DMS153 treated with DMSO at 0.1 percent for 48 hours (cell line): Measurements from ENCODE around the gene MMD.
"Not testable (repeated sequence)": the region's sequence is repeated elsewhere in the genome, so short reads cannot be mapped to it uniquely, and the experiment has no call there.

Source experiments
- DNase-seq: peaks from one replicate; lab custom pipeline; 2025; ENCODE audit not compliant: unreplicated experiment; lab: John Stamatoyannopoulos, UW

Gene MMD

DNA sequence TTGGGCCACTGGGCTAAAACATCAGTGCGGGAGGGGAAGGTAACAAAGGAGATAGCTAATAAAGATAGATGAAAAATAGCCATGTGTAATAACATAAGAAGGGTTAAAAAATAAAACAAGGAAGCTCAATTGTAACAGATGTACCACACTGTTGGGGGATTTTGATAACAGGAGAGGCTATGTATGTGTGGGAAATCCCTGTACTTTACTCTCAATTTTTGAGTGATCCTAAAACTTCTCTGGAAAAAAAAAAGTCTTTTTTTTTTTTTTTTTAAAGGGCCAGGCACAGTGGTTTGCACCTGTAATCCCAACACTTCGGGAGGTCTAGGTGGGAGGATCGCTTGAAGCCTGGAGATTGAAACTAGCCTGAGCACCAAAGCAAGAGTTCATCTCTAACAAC, 1.9 kb upstream of the MMD start:
- no peak for DNase-seq

DNA sequence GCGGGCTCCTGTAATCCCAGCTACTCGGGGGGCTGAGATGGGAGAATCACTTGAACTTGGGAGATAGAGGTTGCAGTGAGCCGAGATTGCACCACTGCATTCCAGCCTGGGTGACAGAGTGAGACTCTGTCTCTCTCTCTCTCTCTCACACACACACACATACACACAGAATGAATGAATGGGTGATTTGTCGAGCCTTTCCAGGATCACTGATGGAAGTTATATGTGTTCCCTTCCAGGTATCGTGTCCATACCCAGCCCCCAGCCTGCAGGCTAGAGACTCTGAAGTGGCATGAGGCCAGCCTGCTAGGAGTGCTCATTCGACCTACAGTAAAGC, 1.2 kb upstream of the MMD start:
- DNase-seq, result not testable (repeated sequence)

DNA sequence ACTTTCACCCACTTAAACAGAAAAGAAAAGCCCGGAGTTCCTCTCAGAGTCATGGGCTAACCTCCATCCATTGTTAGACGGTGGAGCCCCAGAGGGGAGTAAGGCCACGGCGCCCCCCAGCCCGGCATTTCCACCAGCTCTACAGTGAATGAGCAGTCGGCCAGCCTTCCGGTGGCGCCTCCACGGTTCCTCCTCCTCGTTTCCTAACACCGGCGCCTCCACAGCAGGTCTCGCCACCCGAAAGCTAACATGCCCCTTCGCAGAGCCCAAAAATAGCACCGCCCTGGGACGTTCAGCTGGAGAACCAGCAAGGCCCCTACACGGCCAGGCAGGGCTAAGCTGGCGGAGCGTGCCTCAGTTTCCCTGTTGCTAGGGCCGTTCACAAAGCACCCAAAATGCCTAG, 858 bp downstream of the MMD start:
- DNase-seq, result peak; percentile 10

DNA sequence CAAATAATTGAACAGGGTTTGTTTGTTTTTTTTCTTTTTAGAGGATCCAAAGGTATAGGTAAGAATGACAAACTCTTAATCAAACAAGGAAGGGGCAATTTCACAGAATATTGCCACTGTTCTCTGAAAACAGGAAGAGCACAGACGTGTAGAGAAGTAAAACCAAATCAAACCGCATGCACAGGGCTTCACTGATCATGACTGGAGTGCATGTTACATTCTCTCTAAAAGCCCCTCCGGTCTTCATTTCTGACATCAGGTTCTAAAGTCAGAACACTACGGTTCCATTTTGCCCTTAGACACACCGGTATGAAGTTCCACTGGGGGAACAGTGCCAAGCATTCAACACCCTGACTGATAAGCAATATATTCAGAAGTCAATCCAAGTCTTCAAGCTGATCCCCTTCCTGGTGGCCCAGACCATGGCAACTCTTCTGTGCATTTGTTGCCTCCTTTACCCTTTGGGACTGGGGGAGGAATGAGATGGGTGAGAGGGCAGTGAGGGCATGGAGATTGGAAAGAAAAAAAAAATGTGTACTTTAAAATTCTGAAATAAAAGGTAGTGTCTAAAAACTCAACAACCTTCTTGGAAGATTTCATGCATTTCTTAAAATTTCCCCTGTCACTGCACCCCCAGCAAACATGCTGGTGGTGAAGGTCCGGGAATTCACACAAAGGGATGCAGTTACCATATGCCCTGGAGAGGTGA, 1.4 kb downstream of the MMD start:
- no peak for DNase-seq

DNA sequence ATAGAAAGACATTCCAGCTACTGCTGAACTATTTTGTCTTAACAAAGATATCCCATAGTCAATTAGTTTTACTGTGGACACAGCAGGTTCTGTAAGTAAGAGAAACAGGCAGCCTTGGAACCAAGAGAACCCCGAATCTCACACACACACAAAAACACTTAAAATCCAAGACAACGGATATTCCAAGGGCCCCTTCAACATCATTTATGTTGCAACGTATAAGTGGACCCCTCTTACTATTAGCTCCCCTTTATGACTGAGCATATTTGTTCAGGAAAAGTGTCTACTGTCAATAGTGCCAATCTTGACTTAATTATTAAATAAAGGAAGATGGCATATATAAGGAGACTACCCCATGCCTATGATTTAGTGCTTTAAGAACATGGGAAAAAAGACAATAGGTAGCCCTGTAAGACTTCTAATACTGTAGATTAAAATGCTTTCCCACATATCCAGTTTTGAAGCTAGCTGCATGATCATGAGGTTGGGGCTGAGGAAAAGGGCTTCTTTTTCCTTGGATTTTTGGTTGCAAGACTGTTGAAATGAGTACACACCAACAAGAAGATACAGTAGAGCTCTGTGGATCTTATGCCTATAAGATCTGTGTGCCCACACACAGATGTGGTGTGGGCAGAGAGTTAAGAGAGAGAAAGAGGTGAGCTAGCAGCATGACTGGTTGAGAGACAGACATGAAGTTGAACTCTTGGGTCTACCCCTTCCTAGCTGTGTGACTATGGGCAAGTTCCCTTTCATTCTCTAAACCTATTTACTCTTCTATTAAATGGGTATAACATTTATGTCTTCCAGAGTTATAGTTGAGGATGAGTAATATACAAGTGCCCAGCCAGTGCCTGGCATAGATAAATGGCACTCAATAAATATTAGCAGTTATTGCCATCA, 3.0 kb downstream of the MMD start:
- no peak for DNase-seq

DNA sequence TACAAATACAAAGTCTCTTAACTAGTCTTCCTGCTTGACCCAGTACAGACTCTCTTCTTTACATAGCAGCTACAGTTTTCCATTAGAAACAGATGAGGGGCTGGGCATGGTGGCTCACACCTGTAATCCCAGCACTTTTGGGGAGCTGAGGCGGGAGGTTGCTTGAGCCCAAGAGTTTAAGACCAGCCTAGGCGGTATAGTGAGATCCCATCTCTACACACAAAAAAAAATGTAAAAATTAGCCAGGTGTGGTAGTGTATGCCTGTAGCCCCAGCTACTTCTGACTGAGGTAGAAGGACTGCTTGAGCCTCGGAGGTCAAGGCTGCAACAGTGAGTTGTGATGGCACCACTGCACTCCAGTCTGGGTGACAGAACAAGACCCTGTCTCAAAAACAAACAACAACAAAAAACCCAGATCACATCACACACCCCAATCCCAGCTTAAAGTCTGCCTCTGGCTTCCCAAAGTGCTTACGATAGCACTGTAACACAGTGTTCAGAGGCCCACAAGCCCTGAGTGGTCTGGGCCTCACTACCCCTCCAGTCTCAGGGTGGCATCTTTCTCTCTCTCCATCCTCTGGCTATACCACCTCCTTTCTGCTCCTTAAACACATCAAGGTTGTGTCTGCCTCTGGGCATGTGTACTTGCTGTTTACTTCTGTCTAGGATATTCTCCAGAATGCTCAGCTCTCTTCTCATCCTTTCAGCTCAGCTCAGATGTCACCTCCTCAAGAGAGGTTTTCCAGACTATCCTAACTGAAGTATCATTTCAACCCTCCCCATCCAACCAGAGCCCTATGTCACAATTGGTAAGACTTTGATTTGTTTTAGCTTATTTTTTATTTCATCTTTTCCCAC, 4.0 kb downstream of the MMD start:
- no peak for DNase-seq

DNA sequence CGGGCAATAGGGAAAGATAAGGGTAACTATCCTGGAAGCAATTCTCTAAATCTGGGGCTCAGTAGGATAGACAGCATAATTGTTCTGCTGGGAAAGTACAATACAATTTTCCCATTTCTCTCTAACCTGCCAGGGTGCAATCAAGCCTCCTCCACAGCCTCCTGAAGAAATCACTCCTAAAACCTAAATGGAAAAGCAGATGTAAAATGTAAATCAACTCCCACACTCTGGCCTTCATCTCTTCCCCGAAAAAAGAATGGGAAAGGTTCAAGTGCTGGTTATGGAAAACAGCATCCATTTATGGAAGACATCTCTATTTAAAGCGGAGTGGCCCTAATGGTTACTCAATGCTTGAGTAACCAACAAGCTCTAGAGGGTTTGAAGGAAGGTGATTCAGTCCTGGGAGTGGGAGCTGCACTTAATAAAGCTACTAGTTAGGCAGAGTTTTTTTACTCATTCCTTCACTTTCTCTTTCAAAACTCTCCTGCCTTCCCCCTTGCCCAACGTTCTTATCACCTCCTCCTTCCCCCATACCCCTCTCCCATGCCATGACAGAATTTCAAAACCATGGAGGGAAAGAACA, 5.1 kb downstream of the MMD start:
- no peak for DNase-seq

DNA sequence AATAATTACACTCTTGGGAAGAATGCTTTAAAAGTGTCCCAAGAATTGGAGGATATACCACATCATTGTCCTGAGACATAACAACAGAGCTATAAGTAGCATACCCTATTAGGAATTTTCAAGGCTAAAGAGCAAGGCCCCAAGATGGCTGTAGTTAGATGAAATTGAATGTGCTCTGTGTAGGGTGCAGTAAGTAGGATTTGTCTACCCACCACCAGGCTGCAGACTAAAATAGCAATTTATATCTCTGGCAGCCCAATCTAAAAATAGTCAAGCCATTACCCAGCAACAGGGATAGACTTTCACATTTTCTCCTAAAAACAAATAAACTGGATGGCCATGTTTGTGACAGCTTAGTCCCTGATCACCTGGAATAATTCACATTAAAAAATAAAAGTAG, 5.6 kb downstream of the MMD start:
- no peak for DNase-seq

DNA sequence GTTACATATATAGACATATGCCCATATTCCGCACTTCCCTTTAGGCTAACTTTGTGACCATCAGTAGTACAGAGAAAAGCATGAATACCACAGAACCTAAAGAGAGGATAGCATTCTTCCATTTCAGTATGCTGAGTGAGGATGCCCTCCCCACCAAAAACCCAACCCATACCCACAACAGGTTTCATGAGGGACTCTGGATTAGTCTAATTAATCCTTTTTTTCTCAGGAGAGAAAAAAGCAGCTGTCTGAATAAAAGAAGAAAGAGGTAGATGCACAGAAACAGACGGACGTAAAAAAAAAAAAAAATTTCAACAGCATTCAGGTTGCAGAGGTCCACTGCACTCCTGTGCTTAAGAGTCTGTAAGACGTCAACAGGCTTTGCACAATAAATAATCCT, 6.7 kb downstream of the MMD start:
- no peak for DNase-seq

DNA sequence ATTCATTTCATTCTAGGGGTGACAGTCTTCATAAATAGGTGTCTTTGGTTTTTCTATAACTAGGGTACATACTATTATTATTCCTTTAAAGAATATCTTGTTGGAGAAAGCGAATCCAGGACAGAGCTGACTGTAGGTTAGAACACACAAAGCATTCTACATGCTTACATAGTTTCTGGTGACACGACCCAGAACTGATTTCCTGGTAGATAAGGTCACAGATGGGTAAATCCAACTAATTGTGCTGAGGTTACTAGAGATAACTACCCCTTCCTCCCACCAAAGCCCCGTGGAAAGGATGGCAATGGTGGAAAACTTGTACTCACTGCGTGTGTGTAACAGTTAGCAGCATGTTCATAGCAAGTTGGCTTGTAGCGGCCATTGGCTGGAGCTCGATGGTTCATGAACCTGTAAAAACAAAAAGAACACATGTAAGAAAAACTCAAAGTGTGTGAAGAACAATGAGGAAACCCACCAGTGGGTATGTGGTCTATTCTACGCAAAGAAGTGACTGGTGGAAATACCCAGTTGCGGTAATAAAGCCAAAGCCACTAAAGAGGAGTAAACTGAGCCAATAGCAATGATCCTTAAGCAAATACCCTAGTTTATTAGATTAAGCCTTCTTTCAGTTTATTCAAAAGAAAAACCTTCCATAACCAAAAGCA, 7.7 kb downstream of the MMD start:
- DNase-seq, result no peak

DNA sequence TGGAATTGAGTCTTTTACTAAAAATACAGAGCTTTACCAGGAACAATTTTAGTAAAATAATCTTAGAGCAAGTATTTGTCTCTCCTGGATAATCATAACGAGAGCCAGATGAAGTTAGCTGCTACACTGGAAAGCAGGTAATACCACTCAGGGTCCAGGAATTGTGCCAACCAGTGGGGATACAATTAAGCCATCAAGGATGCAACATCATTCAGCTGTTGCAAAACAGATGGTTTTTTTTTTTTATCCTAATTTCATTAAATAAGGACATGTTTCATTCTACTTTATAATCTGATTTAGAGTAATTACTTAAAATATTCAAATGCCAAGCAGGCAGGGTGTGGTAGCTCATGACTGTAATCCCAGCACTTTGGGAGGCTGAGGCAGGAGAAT, 10.2 kb downstream of the MMD start:
- no peak for DNase-seq

DNA sequence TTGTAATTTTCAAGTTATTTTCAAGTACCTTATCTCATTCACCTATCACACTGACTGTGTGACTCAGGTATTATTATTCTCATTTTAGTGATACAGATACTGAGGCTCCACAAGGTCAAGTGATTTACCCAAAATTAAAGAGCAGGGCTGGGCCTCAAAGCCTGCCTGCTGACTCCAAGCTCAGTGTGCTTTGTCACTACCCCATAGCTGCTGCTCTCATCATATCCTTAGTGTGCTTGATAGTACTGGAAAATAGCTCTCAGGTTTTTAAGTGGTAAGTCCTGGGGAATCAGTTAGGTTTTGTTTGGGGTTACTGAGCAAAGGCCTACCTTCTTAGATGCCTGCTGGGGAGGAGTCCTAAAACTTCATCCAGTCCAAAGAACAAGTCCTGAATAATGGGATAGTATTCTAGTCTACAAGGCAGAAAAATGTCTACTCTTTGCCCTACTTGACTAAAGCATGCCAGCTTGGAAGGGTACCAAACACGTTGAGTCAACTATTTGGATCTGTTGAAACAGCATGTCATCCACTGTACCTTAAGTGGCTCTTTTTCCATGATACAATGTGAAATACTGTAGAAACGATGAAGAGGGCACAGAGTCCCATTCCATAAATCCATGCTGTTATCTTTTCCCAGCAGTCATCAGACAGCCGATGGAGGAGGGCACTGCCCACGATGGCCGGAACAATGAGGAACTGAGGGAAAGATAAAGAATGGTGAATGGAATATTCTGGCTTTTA, 10.7 kb downstream of the MMD start:
- no peak for DNase-seq

DNA sequence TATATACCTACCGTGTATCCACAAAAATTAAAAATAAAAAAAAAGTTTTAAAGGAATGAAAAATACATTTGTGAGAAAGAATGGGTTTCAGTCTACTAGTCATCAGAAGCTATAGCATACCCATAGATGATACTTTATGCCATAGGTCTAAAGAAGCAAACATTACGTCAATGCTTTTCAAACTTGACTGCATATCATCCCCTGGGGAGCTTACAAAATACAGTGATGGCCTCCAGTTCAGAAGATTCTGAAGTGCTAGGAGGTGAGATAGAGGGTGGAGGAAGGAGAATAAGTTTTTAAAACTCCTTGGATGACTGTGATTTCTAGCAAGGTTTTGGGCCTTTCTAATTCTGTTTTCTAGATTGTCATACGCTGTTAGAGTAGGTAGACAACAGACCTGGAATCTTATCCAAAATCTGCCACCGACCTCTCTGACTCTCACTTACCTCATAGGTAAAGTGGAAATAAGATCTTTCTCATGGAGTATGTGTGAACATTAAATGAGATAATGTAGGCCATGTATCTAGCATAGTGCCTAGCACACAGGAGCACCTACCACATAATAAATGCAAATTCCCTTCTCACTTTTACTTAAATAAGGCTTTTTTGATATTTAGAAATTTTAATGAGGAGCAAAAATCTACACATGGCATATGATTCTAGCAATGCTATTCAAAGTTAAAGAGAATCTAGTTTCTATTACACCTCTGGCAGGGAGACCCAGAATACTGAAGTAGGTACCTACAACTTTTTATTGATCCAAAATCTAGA, 12.4 kb downstream of the MMD start:
- no peak for DNase-seq

DNA sequence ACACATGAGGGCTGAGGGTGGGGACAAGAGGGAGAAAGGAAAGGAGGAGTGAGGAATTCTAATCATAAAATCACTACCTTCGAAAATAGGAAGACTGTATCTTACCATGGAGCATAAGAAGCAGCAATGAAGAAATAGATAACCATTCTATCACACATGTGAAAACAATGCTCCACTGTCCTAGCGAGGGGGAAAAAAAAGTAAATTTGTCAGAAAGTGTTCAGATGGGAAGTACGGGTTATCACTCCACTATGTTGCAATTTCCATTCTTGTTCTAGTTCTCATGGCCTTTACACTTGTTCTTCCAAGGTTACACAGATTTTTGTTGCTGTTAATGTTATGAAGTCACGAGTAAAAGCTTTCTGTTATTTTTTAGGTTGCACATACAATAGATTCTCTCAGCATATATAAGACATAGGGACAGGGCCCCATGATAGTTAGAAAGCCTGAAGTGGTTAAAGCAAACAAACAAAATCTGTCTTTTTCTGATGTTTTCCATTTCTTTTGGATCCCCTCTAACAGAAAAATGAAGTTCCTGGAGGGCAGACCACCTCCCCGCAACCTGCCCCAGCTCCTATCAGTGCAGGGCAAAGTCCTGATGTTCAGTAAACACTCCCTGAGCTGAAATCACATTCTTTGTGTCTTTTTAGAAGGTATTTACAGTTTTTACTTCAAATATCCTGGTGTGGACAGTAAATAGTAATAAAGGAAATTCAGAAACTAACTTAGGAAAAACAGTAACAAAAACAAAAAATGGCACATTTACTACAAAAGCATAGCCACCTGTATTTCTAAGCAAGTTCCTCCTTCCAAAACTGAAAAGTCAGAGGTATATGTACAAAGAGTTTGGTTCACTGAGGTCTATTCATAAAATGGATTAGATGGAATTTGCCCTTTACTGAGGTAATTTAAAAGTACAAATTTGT, 13.7 kb downstream of the MMD start:
- DNase-seq, result no peak

DNA sequence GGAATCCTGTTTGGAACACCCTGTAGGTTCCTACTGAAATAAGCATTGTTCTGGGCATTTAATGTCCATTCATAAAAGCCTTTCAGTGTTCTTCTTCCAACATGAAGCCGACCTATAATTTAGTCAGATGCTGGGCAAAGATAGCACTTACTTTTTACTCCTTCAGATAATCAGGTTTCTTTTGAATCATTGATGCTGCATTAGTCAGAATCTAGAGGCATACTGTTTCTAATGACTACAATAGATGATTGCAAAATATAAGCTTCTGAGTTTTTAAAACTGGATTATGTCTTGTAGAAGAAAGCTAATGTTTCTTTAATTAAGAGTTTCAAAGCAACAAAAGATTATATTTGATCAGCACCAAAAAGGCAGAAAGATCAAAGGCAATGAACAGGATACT, 16.0 kb downstream of the MMD start:
- DNase-seq, result no peak

DNA sequence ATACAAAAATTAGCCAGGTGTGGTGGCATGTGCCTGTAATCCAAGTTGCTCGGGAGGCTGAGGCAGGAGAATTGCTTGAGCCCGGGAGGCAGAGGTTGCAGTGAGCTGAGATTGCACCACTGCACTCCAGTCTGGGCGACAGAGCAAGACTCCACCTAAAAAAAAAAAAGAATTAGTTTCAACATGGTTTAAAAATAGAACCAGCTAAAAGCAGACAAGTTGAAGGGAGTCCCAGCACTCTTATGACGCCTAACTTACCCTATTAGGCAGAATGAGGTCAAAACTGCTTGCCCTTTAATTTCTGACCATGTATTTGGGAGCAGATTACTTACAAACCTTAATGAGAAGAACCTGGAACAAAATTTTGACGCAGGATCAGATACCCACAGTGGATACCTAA, 17.4 kb downstream of the MMD start:
- DNase-seq, result not testable (repeated sequence)

DNA sequence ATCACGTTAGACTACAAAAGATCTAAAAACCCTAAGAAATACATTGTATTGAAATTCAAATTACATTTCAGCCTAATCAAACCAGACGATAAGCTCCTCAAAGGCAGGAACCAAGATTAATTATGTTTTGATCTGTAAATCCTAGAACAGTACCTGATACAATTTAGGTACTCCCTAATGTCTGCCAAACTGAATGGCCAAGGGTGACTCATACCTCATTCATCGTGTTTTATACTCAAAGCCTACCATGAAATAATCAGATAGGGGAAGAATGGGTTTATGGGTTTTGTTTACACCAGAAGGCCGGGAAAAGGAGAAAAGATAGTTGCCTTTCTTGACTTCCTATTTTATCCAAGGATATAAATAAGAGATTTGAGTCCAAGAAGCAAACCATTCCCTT, 19.3 kb downstream of the MMD start:
- no peak for DNase-seq

DNA sequence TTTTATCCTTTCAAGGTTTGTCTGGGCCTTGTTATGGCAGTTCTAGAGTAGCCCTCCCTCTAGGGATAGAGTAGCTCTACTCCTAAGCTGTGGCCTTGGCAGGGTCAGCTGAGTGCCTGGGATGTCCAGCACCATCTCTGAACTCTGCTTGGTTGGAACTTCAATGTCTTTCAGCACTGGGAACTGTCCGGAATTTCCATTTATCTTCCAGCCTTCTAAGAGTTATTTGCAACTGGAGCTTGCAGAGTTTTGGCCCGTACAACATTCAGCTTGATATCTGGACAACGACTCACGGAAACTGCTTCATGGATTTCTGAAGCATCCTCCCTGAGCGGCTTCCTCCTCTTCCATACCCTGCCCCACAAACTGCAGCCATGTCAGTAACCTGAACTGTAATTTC, 22.9 kb downstream of the MMD start:
- no peak for DNase-seq
